Keratinocyte (primary cell): ENCODE results near the gene MED14.

Experiments used
- CTCF ChIP-seq, 3 experiments: IDR thresholded peaks in 1 of 3; conservative IDR thresholded peaks in 1 of 3; optimal IDR thresholded peaks in 1 of 3; 2 replicates in 2 of 3; 3 replicates in 1 of 3; pipeline versions ENCODE3 to v1.5.1; 2011; ENCODE audit warnings: low read length in 3 of 3, mild to moderate bottlenecking in 3 of 3, moderate library complexity in 2 of 3, control low read depth in 1 of 3, inconsistent platforms in 1 of 3; ENCODE audit not compliant: insufficient read depth in 2 of 3; ENCODE audit errors: extremely low read depth in 1 of 3
- EZH2 ChIP-seq: IDR thresholded peaks from one replicate; pipeline ENCODE4 v1.6.1; 2012; ENCODE audit warnings: inconsistent platforms, mild to moderate bottlenecking, low read length, moderate library complexity

- TF ChIP-seq CTCF (optimal IDR thresholded peaks at IDR 0.05 in 1 of 3, IDR thresholded peaks at IDR 0.05 in 1 of 3, conservative IDR thresholded peaks at IDR 0.05 in 1 of 3; ENCODE audit: extremely low read depth in 1 of 3, insufficient read depth in 2 of 3, low read length in 3 of 3) (no peak), EZH2 (no peak)
Observed at GRCh38 chrX:40663078-40663740, 72.1 kb downstream of the MED14 start.
